OCI-LY1 (cell line): Measurements from ENCODE around the gene STX8.

Experiments used
- EZH2 ChIP-seq: fragments of 200-600 bp; sonication (generic), shearing (Covaris generic); IDR thresholded peaks from 2 replicates; pipeline ENCODE4 v1.8.0; 2017; ENCODE audit warnings: borderline replicate concordance, mixed run types, mild to moderate bottlenecking, antibody characterized with exemption, low read length, moderate library complexity, mixed read lengths
- TF ChIP-seq, protein P1 (sequence below): fragments of 200-600 bp; sonication (generic), shearing (Covaris generic); IDR thresholded peaks from 2 replicates; pipeline ENCODE4 v1.5.1; 2017; ENCODE audit warnings: mild to moderate bottlenecking, antibody characterized with exemption, low read length, moderate library complexity, mixed read lengths

DNA sequence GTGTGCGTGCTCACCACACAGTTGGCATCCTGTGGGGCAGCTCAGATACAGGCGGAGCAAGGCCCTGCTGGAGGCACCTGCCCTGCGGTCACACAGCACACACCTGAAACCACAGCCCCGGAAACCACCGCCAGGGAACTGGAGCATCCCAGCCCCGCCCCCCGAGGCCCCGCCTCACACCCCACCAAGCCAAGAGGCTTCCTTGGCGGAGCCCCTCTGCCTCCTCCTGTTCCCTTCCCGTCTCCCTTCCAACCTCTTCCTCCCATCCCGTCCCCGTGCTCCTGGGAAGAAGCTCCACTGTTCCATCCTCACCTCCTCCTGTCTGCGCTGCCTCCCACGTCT lies 348.9 kb downstream of the STX8 start:
- TF ChIP-seq EZH2 = no peak
- TF ChIP-seq, protein P1, sequence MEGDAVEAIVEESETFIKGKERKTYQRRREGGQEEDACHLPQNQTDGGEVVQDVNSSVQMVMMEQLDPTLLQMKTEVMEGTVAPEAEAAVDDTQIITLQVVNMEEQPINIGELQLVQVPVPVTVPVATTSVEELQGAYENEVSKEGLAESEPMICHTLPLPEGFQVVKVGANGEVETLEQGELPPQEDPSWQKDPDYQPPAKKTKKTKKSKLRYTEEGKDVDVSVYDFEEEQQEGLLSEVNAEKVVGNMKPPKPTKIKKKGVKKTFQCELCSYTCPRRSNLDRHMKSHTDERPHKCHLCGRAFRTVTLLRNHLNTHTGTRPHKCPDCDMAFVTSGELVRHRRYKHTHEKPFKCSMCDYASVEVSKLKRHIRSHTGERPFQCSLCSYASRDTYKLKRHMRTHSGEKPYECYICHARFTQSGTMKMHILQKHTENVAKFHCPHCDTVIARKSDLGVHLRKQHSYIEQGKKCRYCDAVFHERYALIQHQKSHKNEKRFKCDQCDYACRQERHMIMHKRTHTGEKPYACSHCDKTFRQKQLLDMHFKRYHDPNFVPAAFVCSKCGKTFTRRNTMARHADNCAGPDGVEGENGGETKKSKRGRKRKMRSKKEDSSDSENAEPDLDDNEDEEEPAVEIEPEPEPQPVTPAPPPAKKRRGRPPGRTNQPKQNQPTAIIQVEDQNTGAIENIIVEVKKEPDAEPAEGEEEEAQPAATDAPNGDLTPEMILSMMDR = no peak
